ENCODE results near the gene BIRC3.
A peak's percentile ranks its signal among the peaks of the same experiment; 100 is the strongest.

The BIRC3 gene

GRCh38 chr11:102317099-102317767, at the start of gene BIRC3:
TSS of gene BIRC3 (plus strand) at chr11:102317484. CDS start at chr11:102324510, 7,026 bp downstream.
- DNase-seq, result peak; percentile 95 to 99 (median 98)

GRCh38 chr11:102267609-102268008, 49.7 kb upstream of the BIRC3 start:
- DNase-seq, result peak in 1 of 3 donors; percentile 27

- peak in 2 of 3 donors; percentile 24 to 62 for DNase-seq
Measured at GRCh38 chr11:102268083-102268984, 49.0 kb upstream of the BIRC3 start.

- DNase-seq, result no peak
Measured at GRCh38 chr11:102268985-102269470, 48.3 kb upstream of the BIRC3 start.

- DNase-seq, result no peak
Measured at GRCh38 chr11:102269927-102270326, 47.4 kb upstream of the BIRC3 start.

- DNase-seq, result no peak
Measured at GRCh38 chr11:102272047-102272824, 45.0 kb upstream of the BIRC3 start.

GRCh38 chr11:102274628-102275027, 42.7 kb upstream of the BIRC3 start:
- no peak for DNase-seq

GRCh38 chr11:102276362-102276761, 40.9 kb upstream of the BIRC3 start:
- DNase-seq, result no peak

- DNase-seq, result no peak
Measured at GRCh38 chr11:102276783-102277182, 40.5 kb upstream of the BIRC3 start.

GRCh38 chr11:102279641-102280170, 37.6 kb upstream of the BIRC3 start:
- no peak for DNase-seq

GRCh38 chr11:102280245-102280833, 36.9 kb upstream of the BIRC3 start:
- no peak for DNase-seq

GRCh38 chr11:102283116-102283485, 34.2 kb upstream of the BIRC3 start:
- peak; percentile 78 to 93 (median 92) for DNase-seq

GRCh38 chr11:102284008-102284407, 33.3 kb upstream of the BIRC3 start:
- DNase-seq, result no peak

GRCh38 chr11:102286292-102286691, 31.0 kb upstream of the BIRC3 start:
- DNase-seq, result no peak

- peak; percentile 81 to 93 (median 88) for DNase-seq
Measured at GRCh38 chr11:102287964-102288724, 29.1 kb upstream of the BIRC3 start.

GRCh38 chr11:102288725-102289083, 28.6 kb upstream of the BIRC3 start:
- no peak for DNase-seq

GRCh38 chr11:102289592-102289991, 27.7 kb upstream of the BIRC3 start:
- DNase-seq, result peak; percentile 27 to 57 (median 57)

GRCh38 chr11:102291831-102292230, 25.5 kb upstream of the BIRC3 start:
- peak in 1 of 3 donors; percentile 15 for DNase-seq

- peak in 1 of 3 donors; percentile 12 for DNase-seq
Measured at GRCh38 chr11:102292933-102293332, 24.4 kb upstream of the BIRC3 start.

GRCh38 chr11:102293873-102294601, 23.2 kb upstream of the BIRC3 start:
- peak; percentile 78 to 94 (median 94) for DNase-seq

- DNase-seq, result peak in 1 of 3 donors; percentile 14
Measured at GRCh38 chr11:102295045-102295444, 22.2 kb upstream of the BIRC3 start.

All from suppressor macrophage treated with lipopolysaccharide for 1 hour (primary cell).